ENCODE data around the gene SHBG. TPM values are rescaled to one million over a fixed set of nuclear protein-coding genes. Genes with fewer than 3 reads are reported as not detected.

The SHBG gene
- total and polyA plus RNA-seq, 10 of the 15 experiments (the other 5 are each of a cell fraction or from before 2014, with no cell fraction given), result not detected

GRCh38 chr17:7627250-7628121 is 2.4 kb upstream of the SHBG start, which contains the start of gene SAT2 (continued):
- TF ChIP-seq CTCF (IDR thresholded peaks at IDR 0.05 in 2 of 3, conservative IDR thresholded peaks at IDR 0.05 in 1 of 3; ENCODE audit: control insufficient read depth in 2 of 3, extremely low read depth in 1 of 3, insufficient read depth in 1 of 3, low read depth in 3 of 3, low read length in 3 of 3) (no peak), ATF3 (IDR thresholded peaks at IDR 0.05; ENCODE audit: borderline replicate concordance, extremely low read depth, low read depth, low read length) (no peak), POLR2A (IDR thresholded peaks at IDR 0.05; ENCODE audit: low read depth, low read length) (peak; percentile 88), TBL1XR1 (IDR thresholded peaks at IDR 0.05; ENCODE audit: low read depth, low read length) (no peak), MTA3 (IDR thresholded peaks at IDR 0.05; ENCODE audit: borderline replicate concordance, low read length) (no peak), HDGF (IDR thresholded peaks at IDR 0.05) (peak; percentile 18; the same call in 1 of the 2 replicates), SMC3 (IDR thresholded peaks at IDR 0.05; ENCODE audit: borderline replicate concordance, low read length) (no peak), SMAD5 (IDR thresholded peaks at IDR 0.05; ENCODE audit: low read depth) (0 out of 2 replicates have a peak, but pooled peaks have one; percentile 31), EGR1 (IDR thresholded peaks at IDR 0.05; ENCODE audit: borderline replicate concordance in 1 of 2, low read depth in 2 of 2, low read length in 2 of 2) (peak in 1 of 2 experiments; percentile 91; a peak in 2 of 3 replicates), USF1 (IDR thresholded peaks at IDR 0.05; ENCODE audit: borderline replicate concordance, extremely low read length, insufficient read depth, low read depth, low read length) (no peak), TCF12 (IDR thresholded peaks at IDR 0.05; ENCODE audit: low read depth, low read length) (peak; percentile 88), EED (IDR thresholded peaks at IDR 0.05; ENCODE audit: low read depth) (0 out of 2 replicates have a peak, but pooled peaks have one; percentile 22), FOS (IDR thresholded peaks at IDR 0.05; ENCODE audit: borderline replicate concordance, extremely low read depth, insufficient read length) (no peak), KDM1A (IDR thresholded peaks at IDR 0.05; ENCODE audit: borderline replicate concordance) (no peak), TARDBP (IDR thresholded peaks at IDR 0.05; ENCODE audit: borderline replicate concordance) (no peak), ZBTB4 (CRISPR knock-in tag; IDR thresholded peaks at IDR 0.05) (no peak), USF2 (IDR thresholded peaks at IDR 0.05; ENCODE audit: borderline replicate concordance, low read depth, low read length) (no peak), RFX5 (IDR thresholded peaks at IDR 0.05; ENCODE audit: low read depth, low read length) (no peak), SMAD1 (IDR thresholded peaks at IDR 0.05; ENCODE audit: low read depth, partially characterized antibody) (no peak), POU2F2 (IDR thresholded peaks at IDR 0.05; ENCODE audit: borderline replicate concordance, low read depth, low read length) (no peak), BRCA1 (IDR thresholded peaks at IDR 0.05; ENCODE audit: low read depth, low read length) (no peak), EZH2 (IDR thresholded peaks at IDR 0.05; ENCODE audit: borderline replicate concordance, control insufficient read depth, low read depth, low read length) (no peak)
